Mucosa of descending colon (tissue), 3 donors: ENCODE results near the gene FNDC3B. TPM values are rescaled to one million over a fixed set of nuclear protein-coding genes. Genes with fewer than 3 reads are reported as not detected.

ENCODE experiments used
- ATAC-seq: fragments of 200-7000 bp; cut with Tn5 transposase; one replicate; pipeline ENCODE4 v1.9.1; 2020; ENCODE audit warnings: mild to moderate bottlenecking, moderate library complexity
- DNase-seq, 3 donors: peaks; one replicate each; pipeline ENCODE4 v3.0.0-alpha.2; 2020
- H3K36me3 ChIP-seq: fragments of 200-600 bp; one replicate; pipeline ENCODE4 v1.8.0; 2021; ENCODE audit warnings: low read depth, mild to moderate bottlenecking
- H3K4me1 ChIP-seq: fragments of 200-600 bp; one replicate; pipeline ENCODE4 v1.8.0; 2021; ENCODE audit warnings: low read depth, mild to moderate bottlenecking
- H3K4me3 ChIP-seq: fragments of 200-600 bp; one replicate; pipeline ENCODE4 v1.8.0; 2021; ENCODE audit warnings: mild to moderate bottlenecking
- H3K9me3 ChIP-seq: fragments of 200-600 bp; one replicate; pipeline ENCODE4 v1.8.0; 2021; ENCODE audit warnings: mild to moderate bottlenecking
- CTCF ChIP-seq: fragments of 200-600 bp; IDR thresholded peaks from one replicate; pipeline ENCODE4 v1.8.0; 2022; ENCODE audit warnings: antibody characterized with exemption, mild to moderate bottlenecking
- intact Hi-C, 2 donors: fragments of 100-400 bp; cut with DNase I in 1 of 2; cut with micrococcal nuclease in 1 of 2; formaldehyde crosslinking; loops; one replicate each; pipeline versions ENCODE4 v1.11.0 to v1.11.1; 2022; cut with DNase I, micrococcal nuclease
- total RNA-seq, 3 donors: library from RNA; stranded (reverse); fragmentation: NEBNext Ultra II Directional in 2 of 3; extraction: Animal tissue kit (Norgen Biotek cat#: 25700) in 2 of 3; gene quantifications; one replicate each; pipeline versions ENCODE4 v1.2.1 to v1.2.4, GENCODE V29; 2021 to 2023
- donor health status: DM: no; HTN: no; CAD: no; lungs with moderate emphysema.
- donor health status: DM: no; HTN: no; CAD: no.
- donor health status: DM: no; HTN: yes; CAD: no.

The FNDC3B gene
- total RNA-seq, 3 donors from 2014 or later, result 107 to 132 (median 126) TPM

GRCh38 chr3:172229462-172229861, 190.1 kb downstream of the FNDC3B start:
- Histone ChIP-seq H3K4me3 (no peak overlapping the region), H3K4me1 (peaks cover 4% of the 10 kb centered on the region), H3K36me3 (no peaks in the 10 kb centered on the region), H3K9me3 (no peaks in the 10 kb centered on the region)
- no peak for ATAC-seq
- no peak for TF ChIP-seq CTCF
- intact Hi-C loops, result no loop called here
- DNase-seq, result no peak

- ATAC-seq, result no peak
- DNase-seq, result no peak
- Histone ChIP-seq H3K4me3 (no peak overlapping the region), H3K36me3 (no peaks in the 10 kb centered on the region), H3K4me1 (no peaks in the 10 kb centered on the region), H3K9me3 (no peaks in the 10 kb centered on the region)
- TF ChIP-seq CTCF, result no peak
- intact Hi-C loops, result no loop called here
Observed at GRCh38 chr3:172231318-172231901, 192.0 kb downstream of the FNDC3B start.

- H3K4me3 ChIP-seq, result no peak overlapping the region
- TF ChIP-seq CTCF, result no peak
- DNase-seq (no peak), ATAC-seq (no peak)
- intact Hi-C loops, result no loop called here
- no peaks in the 10 kb centered on the region for H3K4me1 ChIP-seq
- no peaks in the 10 kb centered on the region for H3K9me3 ChIP-seq
- H3K36me3 ChIP-seq, result no peaks in the 10 kb centered on the region
Observed at GRCh38 chr3:172232579-172233212, 193.3 kb downstream of the FNDC3B start.

- intact Hi-C loops, result no loop called here
- no peaks in the 10 kb centered on the region for H3K4me1 ChIP-seq
- H3K4me3 ChIP-seq, result no peak overlapping the region
- DNase-seq (no peak), ATAC-seq (no peak)
- no peaks in the 10 kb centered on the region for H3K36me3 ChIP-seq
- H3K9me3 ChIP-seq, result no peaks in the 10 kb centered on the region
- no peak for TF ChIP-seq CTCF
Observed at GRCh38 chr3:172233474-172234277, 194.3 kb downstream of the FNDC3B start.

- H3K9me3 ChIP-seq, result no peaks in the 10 kb centered on the region
- no peaks in the 10 kb centered on the region for H3K4me1 ChIP-seq
- intact Hi-C loops, result no loop called here
- no peak for TF ChIP-seq CTCF
- ATAC-seq (no peak), DNase-seq (no peak)
- H3K36me3 ChIP-seq, result no peaks in the 10 kb centered on the region
- no peak overlapping the region for H3K4me3 ChIP-seq
Observed at GRCh38 chr3:172235698-172236097, 196.3 kb downstream of the FNDC3B start.
